ENCODE data around the gene CADPS2.
"Not testable (repeated sequence)": the region's sequence is repeated elsewhere in the genome, so short reads cannot be mapped to it uniquely, and the experiment has no call there.

Gene CADPS2

DNA sequence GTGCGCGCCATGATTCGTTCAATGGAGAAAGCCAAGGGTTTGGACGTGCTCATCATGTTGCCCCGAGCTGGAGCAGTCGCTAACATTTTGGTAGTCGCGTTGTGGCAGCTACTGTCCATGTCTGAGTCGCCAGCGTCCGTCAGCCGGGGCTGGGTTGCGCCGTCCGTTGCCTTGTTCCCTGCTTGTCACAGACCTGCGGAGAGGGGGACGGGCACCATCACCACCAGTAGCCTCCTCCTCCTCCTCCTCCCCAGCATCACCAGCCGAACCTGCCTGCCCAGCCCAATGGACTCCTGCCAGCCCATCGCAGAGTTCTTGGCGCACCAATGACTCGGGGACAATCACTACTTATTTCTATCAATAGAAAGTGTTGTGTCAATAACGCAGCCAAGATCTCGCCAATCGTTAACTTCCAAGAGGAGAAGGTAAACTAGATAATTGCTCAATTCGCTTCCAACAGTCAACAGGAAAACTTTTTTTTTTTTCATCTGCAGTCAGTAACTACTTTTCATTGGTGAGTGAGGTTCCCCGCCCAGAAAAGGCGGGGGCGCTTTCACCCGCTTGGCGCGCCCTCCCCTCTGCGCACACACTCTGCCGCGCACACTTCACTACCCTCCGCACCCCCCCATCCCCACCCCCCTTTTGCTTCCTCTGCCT lies 581.8 kb downstream of the CADPS2 start, which contains the start of gene FEZF1:
Gene FEZF1 (minus strand): TSS at position 432 of the 657 bp plus-strand sequence. CDS start 313 bp downstream, at position 119.
- no peak for DNase-seq

DNA sequence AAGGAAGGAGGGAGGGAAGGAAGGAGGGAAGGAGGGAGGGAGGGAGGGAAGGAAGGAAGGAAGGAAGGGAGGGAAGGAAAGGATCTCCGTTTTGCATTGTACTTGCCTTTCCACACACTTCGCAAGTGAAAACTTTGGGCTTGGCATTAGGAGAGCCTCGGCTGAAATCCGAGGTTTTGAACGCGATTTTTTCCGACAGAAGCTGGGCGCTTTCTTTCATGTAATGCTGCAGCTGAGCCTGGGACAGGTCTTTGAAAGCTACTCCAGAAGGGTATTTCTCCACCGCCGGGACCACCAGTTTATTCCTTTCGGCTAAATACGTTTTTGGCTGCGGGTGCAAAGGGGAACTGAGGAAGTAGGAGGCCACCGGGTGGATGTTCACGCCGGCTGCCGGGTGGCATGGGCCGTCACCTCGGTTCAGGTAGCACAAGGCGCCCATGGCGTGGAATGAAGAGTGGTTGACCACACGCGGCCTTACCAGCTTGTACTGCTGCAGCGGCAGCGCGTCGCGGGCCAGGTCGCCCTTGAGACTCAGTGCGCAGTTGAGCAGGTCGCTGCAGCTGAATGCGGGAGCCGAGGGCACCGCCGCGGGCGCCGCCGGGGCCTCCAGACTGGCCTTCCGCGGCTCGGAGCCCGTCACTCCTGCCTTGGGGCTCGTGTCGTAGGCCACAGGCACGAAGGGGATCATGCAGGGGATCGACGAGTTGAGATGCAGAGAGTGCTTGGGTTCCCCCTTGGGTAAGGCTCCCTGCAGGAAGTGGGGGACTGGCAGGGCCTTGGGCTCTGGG lies 582.5 kb downstream of the CADPS2 start:
- DNase-seq: no peak

DNA sequence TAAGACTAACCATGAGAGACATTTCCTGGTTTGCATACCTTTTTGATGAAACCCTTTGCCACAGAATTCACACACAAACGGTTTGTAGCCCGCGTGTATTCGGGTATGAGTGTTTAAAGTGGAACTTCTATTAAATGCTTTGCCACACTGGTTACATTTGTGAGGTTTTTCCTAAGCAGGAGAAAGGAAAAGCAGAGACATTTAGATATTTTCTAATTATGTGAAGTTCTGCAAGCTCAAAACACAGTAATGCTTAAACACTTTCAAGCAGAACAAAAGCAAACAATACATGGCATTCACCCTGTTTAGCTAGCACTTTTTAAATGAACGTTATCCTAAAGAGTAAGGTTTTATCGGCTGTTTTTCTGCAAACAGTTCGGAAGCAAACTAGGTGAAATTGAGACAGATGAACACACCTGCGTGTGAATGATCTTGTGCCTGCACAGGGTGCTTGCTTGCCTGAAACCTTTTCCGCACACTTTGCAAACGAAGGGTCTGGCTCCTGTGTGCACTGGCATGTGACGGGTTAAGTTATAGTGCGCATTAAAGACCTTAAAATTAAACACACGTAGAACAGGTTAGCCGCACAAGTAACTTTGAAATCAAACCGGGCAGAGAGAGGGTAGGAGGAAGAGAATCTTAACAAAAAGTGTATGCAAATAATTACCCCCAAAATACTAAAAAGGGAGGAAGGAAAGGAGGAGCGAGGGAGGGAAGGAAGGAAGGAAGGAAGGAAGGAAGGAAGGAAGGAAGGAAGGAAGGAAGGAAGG lies 583.3 kb downstream of the CADPS2 start:
- DNase-seq: no peak

DNA sequence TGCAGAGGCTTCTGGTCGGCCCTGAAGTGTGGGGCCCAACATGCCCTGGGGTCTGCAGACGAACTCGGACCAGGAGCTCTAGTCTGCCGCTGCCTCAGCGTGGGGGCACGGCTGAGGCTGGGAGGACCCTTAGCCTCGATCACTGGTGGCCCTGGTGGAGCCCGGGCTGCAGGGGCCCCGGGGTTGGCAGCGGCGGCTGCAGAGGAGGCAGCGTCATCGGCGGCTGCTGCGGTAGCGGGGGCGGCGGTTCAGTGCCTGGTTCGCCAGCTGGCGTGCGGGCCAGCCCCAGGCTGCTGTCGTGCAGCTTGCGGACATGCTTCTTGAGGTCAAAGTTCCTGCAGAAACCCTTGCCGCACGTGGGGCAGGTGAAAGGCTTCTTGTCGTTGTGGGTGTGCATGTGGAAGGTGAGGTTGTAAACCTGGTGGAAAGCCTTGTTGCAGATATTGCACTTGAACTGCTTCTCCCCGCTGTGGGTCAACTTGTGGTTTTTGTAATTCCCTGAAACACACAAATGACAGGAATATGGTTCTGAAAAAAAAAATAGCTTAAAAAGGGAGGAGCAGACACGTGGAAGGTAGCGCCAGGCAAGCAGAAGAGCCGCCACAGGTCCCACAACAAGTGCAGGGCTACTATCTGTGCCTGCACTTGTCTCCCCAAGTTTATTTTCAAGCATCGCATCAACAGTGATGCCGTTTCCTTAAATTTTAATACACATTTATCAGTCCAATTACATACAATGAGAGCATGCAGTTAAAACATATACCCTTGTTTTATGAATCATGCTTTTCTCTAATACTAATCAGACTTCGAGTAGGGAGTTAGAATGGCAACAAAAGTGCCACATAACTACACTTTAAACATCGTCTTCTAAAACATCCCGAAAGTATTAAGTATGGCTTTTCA lies 584.2 kb downstream of the CADPS2 start:
- DNase-seq: no peak

DNA sequence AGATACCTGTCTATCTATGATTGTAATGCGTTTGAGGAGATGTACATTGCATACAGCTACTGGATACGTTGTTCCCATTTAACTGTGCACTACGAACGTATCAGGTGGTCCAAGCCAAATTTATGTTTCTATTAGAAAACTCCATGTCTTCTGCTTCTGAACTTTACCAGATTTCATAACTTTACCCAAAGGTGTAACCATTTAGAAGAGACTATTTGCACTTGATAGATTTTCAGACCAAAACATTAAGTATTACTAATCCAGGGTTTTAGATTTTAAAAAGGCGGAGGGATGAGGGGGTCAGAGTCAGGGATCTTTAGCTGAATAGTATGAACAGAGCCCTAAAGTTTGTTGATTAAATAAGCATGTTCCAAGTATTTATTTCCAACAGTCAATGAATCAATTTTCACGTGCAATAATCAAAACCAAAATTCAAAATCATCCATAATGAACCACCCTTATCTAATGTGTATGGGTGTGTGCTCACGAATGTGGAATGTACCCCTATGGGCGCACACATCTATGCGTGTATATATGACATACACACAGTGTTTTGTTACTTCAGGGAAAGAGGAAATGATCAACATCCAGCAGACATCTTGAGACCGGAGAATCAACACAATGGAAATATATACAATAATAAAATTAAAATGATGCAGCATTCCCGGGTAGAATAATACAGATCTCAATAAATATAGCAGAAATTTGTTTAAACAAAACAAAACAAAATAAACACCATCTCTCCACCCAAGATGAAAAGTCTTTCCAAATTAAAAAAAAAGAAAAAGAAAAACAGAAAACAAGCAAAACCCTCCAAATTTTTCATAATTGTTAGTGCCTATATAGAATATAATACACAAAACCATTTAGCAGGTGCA lies 585.1 kb downstream of the CADPS2 start:
- no peak for DNase-seq

DNA sequence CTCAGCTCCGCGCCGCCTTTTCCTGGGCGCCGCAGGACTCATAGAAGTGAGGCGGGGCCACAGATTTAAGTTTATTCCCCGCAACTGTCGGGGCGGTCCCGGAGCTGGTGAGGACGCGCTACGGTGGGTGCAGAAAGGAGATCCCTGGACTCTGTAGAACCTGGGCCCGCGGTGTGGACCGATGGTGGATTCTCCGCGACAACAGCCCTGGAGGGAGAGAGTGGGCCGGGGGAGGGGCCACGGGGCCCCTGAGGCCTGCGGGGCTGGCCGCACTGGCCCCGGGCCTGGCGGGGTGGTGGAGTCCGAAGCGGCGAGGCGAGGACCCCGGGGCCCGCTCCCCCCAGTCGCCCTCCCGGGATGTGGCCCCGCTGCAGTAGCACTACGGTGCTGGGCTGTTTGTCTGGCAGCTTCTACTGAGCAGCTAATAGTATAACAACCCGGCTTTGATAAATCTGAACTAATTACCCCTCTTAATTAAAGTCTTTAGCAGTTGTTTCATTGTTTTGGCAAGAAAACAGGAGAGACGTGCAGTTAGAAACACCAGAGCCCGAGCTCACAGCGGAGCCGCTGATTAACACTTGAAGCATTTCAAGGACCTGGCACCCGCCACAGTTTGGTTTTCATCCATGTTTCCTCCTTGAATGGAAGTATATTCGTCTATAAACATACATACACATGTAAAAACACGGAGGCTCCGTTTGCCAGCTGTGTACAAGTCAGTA lies 585.9 kb downstream of the CADPS2 start:
- DNase-seq: no peak

DNA sequence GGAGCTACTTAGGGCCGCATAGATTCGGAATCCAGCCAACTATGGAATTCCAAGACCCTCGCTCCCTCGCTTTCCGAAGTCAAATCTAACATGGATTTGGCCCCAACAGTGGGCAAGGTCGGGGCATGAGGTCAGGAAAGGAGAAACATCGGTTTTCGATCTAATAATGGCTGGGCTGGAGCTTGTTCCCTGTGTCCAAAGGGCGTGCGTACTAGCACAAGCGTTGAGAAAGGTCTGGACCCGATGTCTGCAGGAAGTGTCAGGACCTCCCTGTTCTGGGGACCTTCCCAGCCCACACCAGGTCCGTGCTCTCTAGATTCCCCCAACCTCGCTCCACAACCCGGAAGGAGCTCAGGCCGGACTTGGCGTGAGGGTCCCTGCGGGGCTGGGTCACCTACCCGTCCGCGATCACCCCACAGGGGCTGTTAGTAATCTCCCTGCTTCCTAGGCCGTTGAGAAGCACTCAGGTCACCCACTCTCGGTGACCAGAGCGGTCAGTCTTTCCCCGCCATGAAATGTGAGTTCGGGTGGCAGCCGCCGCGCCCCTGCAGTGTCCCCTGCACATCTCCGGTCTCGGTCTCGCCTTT lies 586.5 kb downstream of the CADPS2 start:
- no peak for DNase-seq

DNA sequence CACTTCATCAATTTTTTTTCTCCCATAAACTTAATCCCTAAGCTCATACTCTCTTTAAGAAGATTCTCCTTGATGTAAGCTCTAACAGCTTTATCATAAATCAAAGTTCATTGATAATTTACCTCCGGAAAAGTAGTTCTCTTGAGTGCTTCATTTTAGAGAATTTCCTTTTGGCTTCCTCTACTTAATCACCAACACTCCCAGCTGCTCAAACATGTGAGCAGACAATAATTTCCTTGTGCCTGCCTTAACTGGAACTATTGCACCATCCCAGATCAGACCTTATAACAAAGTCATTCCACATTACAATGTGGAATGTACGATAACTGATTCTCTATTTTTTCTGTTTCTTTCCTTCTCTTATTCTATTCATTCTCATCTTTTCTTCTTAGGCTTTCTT lies 587.6 kb downstream of the CADPS2 start:
- DNase-seq: no peak

DNA sequence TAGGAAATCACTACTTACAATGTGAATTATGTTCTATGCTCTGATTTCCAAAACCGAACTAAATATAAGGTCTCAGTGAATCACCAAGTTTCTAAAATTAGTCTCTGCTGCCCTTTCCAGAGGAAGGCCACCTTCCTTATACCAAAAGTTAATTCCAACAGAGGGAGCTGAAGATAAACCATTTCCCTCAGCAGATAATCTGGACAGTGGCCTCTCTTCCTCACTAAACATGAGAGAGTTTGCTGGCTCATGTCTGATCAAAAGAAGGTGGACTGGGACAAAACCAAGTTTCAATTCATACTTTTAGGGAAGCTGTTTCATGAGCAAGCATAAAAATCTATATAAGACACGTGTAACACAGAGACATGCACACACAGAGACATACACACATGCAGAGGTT lies 588.1 kb downstream of the CADPS2 start:
- DNase-seq: no peak

DNA sequence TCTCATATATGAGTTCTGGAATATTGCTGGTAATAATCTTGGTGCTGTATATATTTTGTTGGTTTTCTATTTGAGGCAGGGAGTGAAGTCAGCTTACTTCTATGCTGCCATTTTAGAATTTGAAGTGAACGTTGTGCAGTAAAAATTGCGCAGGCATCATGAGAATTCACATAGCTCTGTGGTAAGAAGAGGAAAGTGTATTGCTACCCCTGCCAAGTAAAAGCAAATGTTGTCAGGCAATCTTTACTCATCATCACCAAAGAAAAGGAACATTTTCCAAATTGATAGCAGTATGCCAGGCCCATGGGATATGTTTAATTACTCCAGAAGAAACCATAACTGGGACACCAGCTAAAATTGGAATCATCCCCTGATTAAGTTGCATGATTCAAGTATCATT lies 595.1 kb downstream of the CADPS2 start:
- DNase-seq: no peak

DNA sequence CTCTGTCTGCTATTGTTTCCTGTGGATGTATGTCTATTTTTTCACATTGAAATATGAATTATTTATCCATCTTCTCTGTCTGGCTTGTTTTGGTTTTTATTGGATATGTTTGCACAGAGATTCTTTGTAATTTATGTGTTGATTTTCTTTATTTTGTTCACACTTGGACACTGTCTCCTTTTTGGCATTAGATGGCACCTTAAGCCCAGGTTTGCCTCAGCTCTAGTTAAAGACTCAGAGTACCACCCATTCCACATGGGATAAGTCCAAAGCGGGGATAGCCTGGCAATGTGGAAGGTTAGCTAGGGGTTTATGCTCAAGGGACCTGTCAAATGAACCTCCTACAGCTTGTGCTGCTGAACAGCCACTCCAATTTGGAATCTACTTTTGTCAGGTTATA lies 595.8 kb downstream of the CADPS2 start:
- no peak for DNase-seq

DNA sequence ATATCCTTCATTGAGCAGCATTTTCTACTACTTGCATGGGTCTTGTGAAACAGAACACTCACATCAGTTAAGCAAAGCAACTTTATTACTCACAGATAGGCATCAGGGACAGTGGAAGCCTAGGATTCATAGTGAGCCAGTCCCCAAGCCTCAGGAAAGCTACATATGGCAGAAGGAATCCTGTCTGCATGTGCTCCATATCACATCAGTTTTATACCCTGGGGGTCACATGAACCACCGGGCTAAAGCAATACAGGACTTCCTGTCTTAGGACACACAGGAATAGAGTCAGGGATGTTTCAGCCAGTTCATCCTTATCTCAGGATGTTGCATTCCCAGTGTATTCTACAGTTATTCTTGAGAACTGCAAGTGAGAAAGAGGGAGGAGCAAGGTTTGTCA lies 596.8 kb downstream of the CADPS2 start:
- no peak for DNase-seq

DNA sequence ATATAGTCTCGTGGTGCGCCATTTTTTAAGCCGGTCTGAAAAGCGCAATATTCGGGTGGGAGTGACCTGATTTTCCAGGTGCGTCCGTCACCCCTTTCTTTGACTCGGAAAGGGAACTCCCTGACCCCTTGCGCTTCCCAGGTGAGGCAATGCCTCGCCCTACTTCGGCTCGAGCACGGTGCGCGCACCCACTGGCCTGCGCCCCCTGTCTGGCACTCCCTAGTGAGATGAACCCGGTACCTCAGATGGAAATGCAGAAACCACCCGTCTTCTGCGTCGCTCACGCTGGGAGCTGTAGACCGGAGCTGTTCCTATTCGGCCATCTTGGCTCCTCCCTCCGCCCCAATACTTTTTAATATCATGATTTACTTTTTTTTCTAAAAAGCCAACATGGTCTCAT lies 601.7 kb downstream of the CADPS2 start:
- not testable (repeated sequence) for DNase-seq

DNA sequence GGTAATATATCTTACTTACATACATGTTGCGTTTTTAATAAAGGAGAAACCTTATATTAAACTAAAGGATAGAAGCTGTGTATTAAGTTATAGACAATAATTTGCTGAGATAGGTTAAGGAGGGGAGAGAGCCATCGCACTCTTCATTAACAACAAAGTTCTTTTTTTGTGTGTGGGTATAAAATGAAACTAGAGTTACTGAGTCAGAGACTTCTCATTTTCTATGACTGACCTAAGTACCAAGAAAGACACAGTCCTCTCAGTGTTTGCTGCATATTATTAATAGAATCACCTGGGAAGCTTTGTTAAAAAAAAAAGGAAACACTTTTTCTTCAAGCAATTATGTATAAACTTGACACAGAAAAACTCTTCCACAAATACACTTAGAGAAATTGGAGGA lies 613.1 kb downstream of the CADPS2 start:
- no peak for DNase-seq

DNA sequence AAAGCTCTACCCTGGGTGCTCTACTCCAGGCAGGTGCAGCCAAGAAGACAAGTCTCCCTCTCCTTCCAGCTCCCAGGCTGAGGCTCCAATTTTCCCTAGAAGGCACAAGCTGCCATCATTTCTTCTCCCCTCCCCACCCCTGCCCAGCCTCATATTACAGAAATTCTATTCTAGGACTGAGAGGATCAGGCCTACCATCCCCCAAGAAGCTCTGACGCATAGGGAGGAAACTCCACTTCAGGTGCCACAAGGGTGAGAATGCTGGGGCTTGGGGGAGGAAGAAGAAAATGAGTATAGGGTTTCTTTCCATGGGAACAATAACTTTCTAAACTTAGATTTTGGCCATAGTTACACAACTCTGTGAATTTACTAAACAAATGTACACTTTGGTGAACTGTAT lies 617.0 kb downstream of the CADPS2 start:
- DNase-seq: no peak

Measured in NCI-H1694 treated with DMSO at 0.1 percent for 48 hours (cell line).